Brain microvascular endothelial cell (primary cell): ENCODE measurements around the gene AFF1.

ENCODE experiments used
- DNase-seq: peaks from one replicate; pipeline ENCODE4 v3.0.0-alpha.2; 2020
- H3K27ac ChIP-seq: fragments of 250-450 bp; sonication (Bioruptor Pico); 2 replicates; pipeline ENCODE4 v1.5.1; 2020; ENCODE audit warnings: mild to moderate bottlenecking, moderate library complexity
- H3K27me3 ChIP-seq: fragments of 250-450 bp; sonication (Bioruptor Pico); replicated peaks from 2 replicates; pipeline ENCODE4 v1.5.1; 2020; ENCODE audit warnings: mild to moderate bottlenecking
- H3K36me3 ChIP-seq: fragments of 250-450 bp; sonication (Bioruptor Pico); replicated peaks from 2 replicates; pipeline ENCODE4 v1.5.1; 2020; ENCODE audit warnings: mild to moderate bottlenecking
- H3K4me3 ChIP-seq: 2 replicates; pipeline ENCODE4 v1.5.1; 2011; ENCODE audit warnings: low read depth, mild to moderate bottlenecking, control low read depth, low read length, moderate library complexity
- CTCF ChIP-seq: IDR thresholded peaks from 2 replicates; pipeline ENCODE4 v1.5.1; 2011; ENCODE audit warnings: low read depth, mild to moderate bottlenecking, moderate library complexity, low read length, control low read depth, inconsistent platforms; ENCODE audit errors: missing control alignments
- in situ Hi-C: cut with HindIII; loops from 2 replicates; pipeline ENCODE4 v1.10.0; 2017; ENCODE audit warnings: low sequenced_read_pairs, low pct_ligation_motif_present

Gene AFF1

GRCh38 chr4:87121341-87122065 lies 186.7 kb downstream of the AFF1 start:
- H3K36me3 ChIP-seq = peaks cover 8% of the 10 kb centered on the region
- no peak overlapping the region for H3K4me3 ChIP-seq
- no peaks in the 10 kb centered on the region for H3K27me3 ChIP-seq
- TF ChIP-seq CTCF = no peak
- in situ Hi-C loops = loop anchor here (25.0 kb wide), 1 partner anchor 184 kb away; the partner anchor contains the start of gene AFF1
- no peak for DNase-seq
- no peak overlapping the region for H3K27ac ChIP-seq

- peaks cover 11% of the 10 kb centered on the region for H3K36me3 ChIP-seq
- TF ChIP-seq CTCF = no peak
- in situ Hi-C loops = loop anchor here (25.0 kb wide), 1 partner anchor 185 kb away; the partner anchor contains the start of gene AFF1
- no peak for DNase-seq
- no peaks in the 10 kb centered on the region for H3K27me3 ChIP-seq
- H3K27ac ChIP-seq = no peak overlapping the region
- H3K4me3 ChIP-seq = no peak overlapping the region
Measured at GRCh38 chr4:87122252-87122651, 187.4 kb downstream of the AFF1 start.

GRCh38 chr4:87126056-87126455 lies 191.2 kb downstream of the AFF1 start:
- DNase-seq = no peak
- in situ Hi-C loops = no loop called here
- no peak overlapping the region for H3K4me3 ChIP-seq
- H3K27ac ChIP-seq = no peak overlapping the region
- H3K27me3 ChIP-seq = no peaks in the 10 kb centered on the region
- no peak for TF ChIP-seq CTCF
- H3K36me3 ChIP-seq = peaks cover 26% of the 10 kb centered on the region

GRCh38 chr4:87128006-87128705 lies 193.3 kb downstream of the AFF1 start:
- Histone ChIP-seq H3K36me3 (peaks cover 36% of the 10 kb centered on the region), H3K27ac (no peak overlapping the region), H3K4me3 (no peak overlapping the region), H3K27me3 (no peaks in the 10 kb centered on the region)
- DNase-seq = no peak
- in situ Hi-C loops = no loop called here
- no peak for TF ChIP-seq CTCF

GRCh38 chr4:87129681-87130080 lies 194.9 kb downstream of the AFF1 start:
- Histone ChIP-seq H3K27me3 (no peaks in the 10 kb centered on the region), H3K27ac (no peak overlapping the region), H3K4me3 (no peak overlapping the region), H3K36me3 (peaks cover 47% of the 10 kb centered on the region)
- TF ChIP-seq CTCF = no peak
- DNase-seq = no peak
- in situ Hi-C loops = no loop called here
